Heart right ventricle (tissue), 16 donors: ENCODE results near the gene BAG5. TPM values are rescaled to one million over a fixed set of nuclear protein-coding genes. Genes with fewer than 3 reads are reported as not detected.
A peak's percentile ranks its signal among the peaks of the same experiment; 100 is the strongest.

Experiments used
- ATAC-seq, 8 donors: fragments of 200-7000 bp; cut with Tn5 transposase; one replicate each; pipeline ENCODE4 v1.9.1; 2020; ENCODE audit warnings: mild to moderate bottlenecking in 8 of 8, moderate library complexity in 8 of 8, moderate number of reproducible peaks in 1 of 8
- DNase-seq, 2 donors: peaks; one replicate each; pipeline ENCODE4 v3.0.0-alpha.2; 2020
- H3K27ac ChIP-seq, 10 donors: fragments of 200-600 bp; sonication (generic) in 2 of 10; one replicate each; pipeline versions ENCODE4 v1.5.0 to v1.8.0; 2020 to 2022; ENCODE audit warnings: mild to moderate bottlenecking in 3 of 10
- H3K27me3 ChIP-seq, 7 donors: fragments of 200-600 bp; one replicate each; pipeline ENCODE4 v1.8.0; 2021 to 2022; ENCODE audit warnings: mild to moderate bottlenecking in 2 of 7
- H3K36me3 ChIP-seq, 9 donors: fragments of 200-600 bp; sonication (generic) in 1 of 9; one replicate each; pipeline versions ENCODE4 v1.5.0 to v1.8.0; 2020 to 2022; ENCODE audit warnings: mild to moderate bottlenecking in 2 of 9
- H3K4me1 ChIP-seq, 9 donors: fragments of 200-600 bp; sonication (generic) in 1 of 9; one replicate each; pipeline versions ENCODE4 v1.5.0 to v1.8.0; 2020 to 2022; ENCODE audit warnings: mild to moderate bottlenecking in 4 of 9
- H3K4me3 ChIP-seq, 10 donors: fragments of 200-600 bp; sonication (generic) in 2 of 10; one replicate each; pipeline versions ENCODE4 v1.5.0 to v1.8.0; 2020 to 2022; ENCODE audit warnings: mild to moderate bottlenecking in 7 of 10, moderate library complexity in 2 of 10
- H3K9me3 ChIP-seq, 11 donors: fragments of 200-600 bp in 10 of 11; sonication (generic) in 2 of 11; one replicate each; pipeline versions ENCODE4 v1.5.0 to v1.8.0; 2013 to 2022; ENCODE audit warnings: mild to moderate bottlenecking in 2 of 11, control low read depth in 1 of 11, moderate library complexity in 1 of 11
- WGBS, 2 donors: extraction: QIAGEN DNeasy Blood & Tissue Kit; methylation state at CpG; one replicate each; pipeline ENCODE4 v1.1.7; 2013; ENCODE audit warnings: inconsistent platforms in 1 of 2; 5-methylcytosine and 5-hydroxymethylcytosine counted together
- intact Hi-C, 10 donors: fragments of 100-400 bp; cut with DNase I; formaldehyde crosslinking; loops; one replicate each; pipeline versions ENCODE4 v1.11.1 to v1.14.2; 2022
- polyA plus RNA-seq, 2 donors: library from polyadenylated mRNA; stranded (reverse); fragments of 200-250 nt; gene quantifications; one replicate each; pipeline ENCODE4 v1.2.3, GENCODE V29; 2013
- total RNA-seq, 10 donors: library from RNA; stranded (reverse); fragmentation: NEBNext Ultra II Directional in 3 of 10; extraction: Animal tissue kit (Norgen Biotek cat#: 25700) in 3 of 10; gene quantifications; one replicate each; pipeline versions ENCODE4 v1.2.1 to v1.2.4, GENCODE V29; 2021 to 2023
- TF ChIP-seq, protein P1 (sequence below), 9 donors: fragments of 200-600 bp; sonication (generic) in 2 of 9; IDR thresholded peaks; one replicate each; pipeline versions ENCODE4 v1.5.0 to v1.8.0; 2021 to 2022; ENCODE audit warnings: antibody characterized with exemption in 9 of 9, mild to moderate bottlenecking in 5 of 9, moderate library complexity in 1 of 9
- donor health status: Arrhythmogenic right ventricular cardiomyopathy.
- donor health status: ischemic (EF 13 %, LVEDD 7.1; RV severe dilation, severe dysfunction).
- donor health status: healthy with polysubstance abuse.
- donor health status: DM: no; HTN: yes; CAD: no.
- donor health status: DM: no; HTN: no; CAD: no.
- donor health status: ischemic (EF 25% LVEDD 6.9; RV normal size, moderate dysfunction).
- donor health status: ischemic (EF 25% LVEDD 5.7; RV mildly dilated, moderate dysfunction).
- donor health status: healthy.
- donor health status: DM: yes; HTN: yes; CAD: no.
- donor health status: Ischemic cardiomyopathy.
- donor health status: ischemic (EF 35%, LVEDD 5.7; RV mildly dilated, moderate dysfunction).
- donor health status: nonischemic (EF 11% LVEDD 7.7; RV severe dilation, severe dysfunction).
- donor health status: DM: yes; HTN: yes; CAD: no.
- donor health status: PGD.
- donor health status: ischemic (EF 29% LVEDD 5.4; RV normal size, mild dysfunction).
- donor health status: nonischemic (EF 23%, LVEDD 6.1; RV moderate dilation, normal function).

BAG5 gene
- total and polyA plus RNA-seq, 12 donors, result 5.0 to 19.7 (median 15.7) TPM

DNA sequence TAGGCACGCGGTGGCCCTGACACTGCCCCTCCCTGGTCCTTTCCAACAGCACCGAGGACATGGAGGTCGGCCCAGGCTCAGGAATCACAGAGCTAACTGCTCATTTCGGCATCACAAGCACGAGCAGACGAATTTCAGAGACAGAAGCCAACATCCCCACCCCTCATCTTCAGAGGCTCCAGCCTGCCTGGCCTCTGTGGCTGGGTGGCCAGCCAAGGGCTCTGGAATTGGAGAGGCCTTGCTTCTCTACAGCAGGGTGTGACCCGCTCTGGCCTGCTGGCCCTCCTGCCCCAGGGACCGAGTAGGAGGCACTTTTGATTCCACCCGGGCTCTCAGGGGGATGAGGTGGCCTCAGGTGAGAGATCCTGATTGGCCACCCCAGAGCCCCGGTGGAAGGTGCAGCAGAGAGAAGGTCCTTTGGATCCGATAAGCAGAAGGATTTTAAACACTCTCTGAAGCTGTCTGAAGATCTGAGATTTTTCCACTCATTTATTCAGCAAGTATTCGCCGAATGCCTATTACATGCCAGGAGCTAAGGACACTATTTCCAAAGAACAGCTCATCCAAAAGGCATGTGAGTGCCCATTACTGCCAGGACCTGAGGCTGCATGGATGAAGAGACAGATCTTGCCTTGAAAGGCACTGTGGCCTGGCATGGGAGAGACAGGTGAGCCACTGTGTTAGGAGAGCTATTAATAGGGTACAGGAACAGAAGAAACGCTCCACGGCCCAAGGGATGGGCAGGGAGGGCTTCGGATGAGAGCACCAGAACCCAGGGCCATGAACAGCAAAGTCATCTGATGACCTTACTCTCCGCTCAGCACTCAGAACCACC is 10.2 kb downstream of the BAG5 start:
- H3K4me1 ChIP-seq, result peaks cover 24 to 91% (median 63%) of the 10 kb centered on the region in 9 donors
- 37 to 52% methylated on average over 18 of the region's 18 CpGs for WGBS, 2 donors
- intact Hi-C loops, result loop anchor here in 1 of 10 donors (5.0 kb wide), 1 partner anchor 50 kb away; no protein-coding TSS in a partner anchor

DNA sequence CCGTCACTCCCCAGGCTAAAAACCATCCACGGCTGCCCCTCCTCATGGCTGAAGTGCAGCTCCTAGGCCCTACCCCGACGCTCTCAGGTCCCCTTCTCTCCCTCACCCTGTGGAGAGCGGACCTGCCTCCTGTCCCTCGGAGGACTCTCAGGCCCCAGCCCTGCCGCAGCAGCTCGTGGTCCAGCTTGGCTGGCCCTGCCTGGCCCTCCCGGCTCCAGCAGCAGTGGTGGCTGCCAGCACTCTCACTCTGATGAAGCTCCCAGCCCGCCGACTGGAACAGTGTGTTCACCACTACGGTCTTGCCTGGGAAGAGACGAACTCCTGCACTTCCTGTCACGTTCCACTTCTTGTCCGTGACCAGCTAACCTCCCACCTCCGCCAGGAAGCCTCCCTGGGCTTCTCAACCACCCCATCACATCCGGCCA is 11.1 kb downstream of the BAG5 start:
- WGBS, 2 donors, result 39 to 50% methylated on average over 16 to 17 of the region's 17 CpGs
- intact Hi-C loops, result loop anchor here in 1 of 10 donors (5.0 kb wide), 1 partner anchor 49 kb away; no protein-coding TSS in a partner anchor
- peak in 1 of 2 donors; percentile 65 for DNase-seq
- H3K4me1 ChIP-seq, result peaks cover 23 to 91% (median 62%) of the 10 kb centered on the region in 9 donors
- peaks cover 0 to 5% (median 0%) of the 10 kb centered on the region in 9 donors for H3K36me3 ChIP-seq
- peak overlapping the region in 5 of 10 donors; percentile 2 to 40 (median 30) for H3K4me3 ChIP-seq
- ATAC-seq, result peak; percentile 9 to 72 (median 36)
- TF ChIP-seq, protein P1, sequence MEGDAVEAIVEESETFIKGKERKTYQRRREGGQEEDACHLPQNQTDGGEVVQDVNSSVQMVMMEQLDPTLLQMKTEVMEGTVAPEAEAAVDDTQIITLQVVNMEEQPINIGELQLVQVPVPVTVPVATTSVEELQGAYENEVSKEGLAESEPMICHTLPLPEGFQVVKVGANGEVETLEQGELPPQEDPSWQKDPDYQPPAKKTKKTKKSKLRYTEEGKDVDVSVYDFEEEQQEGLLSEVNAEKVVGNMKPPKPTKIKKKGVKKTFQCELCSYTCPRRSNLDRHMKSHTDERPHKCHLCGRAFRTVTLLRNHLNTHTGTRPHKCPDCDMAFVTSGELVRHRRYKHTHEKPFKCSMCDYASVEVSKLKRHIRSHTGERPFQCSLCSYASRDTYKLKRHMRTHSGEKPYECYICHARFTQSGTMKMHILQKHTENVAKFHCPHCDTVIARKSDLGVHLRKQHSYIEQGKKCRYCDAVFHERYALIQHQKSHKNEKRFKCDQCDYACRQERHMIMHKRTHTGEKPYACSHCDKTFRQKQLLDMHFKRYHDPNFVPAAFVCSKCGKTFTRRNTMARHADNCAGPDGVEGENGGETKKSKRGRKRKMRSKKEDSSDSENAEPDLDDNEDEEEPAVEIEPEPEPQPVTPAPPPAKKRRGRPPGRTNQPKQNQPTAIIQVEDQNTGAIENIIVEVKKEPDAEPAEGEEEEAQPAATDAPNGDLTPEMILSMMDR (IDR thresholded peaks at IDR 0.05), result no peak
- H3K9me3 ChIP-seq, result no peaks in the 10 kb centered on the region
- H3K27ac ChIP-seq, result peak overlapping the region; percentile 63 to 95 (median 88)
- H3K27me3 ChIP-seq, result no peaks in the 10 kb centered on the region

More for the DNA sequence above, 10.2 kb downstream of the BAG5 start:
- no peaks in the 10 kb centered on the region for H3K9me3 ChIP-seq
- H3K36me3 ChIP-seq, result peaks cover 0 to 14% (median 0%) of the 10 kb centered on the region in 9 donors
- no peaks in the 10 kb centered on the region for H3K27me3 ChIP-seq
- peak; percentile 12 to 63 (median 50) for ATAC-seq
- H3K27ac ChIP-seq, result peak overlapping the region; percentile 63 to 95 (median 88)
- TF ChIP-seq, protein P1 (IDR thresholded peaks at IDR 0.05), result no peak
- peak in 1 of 2 donors; percentile 49 for DNase-seq
- H3K4me3 ChIP-seq, result peak overlapping the region in 5 of 10 donors; percentile 2 to 40 (median 30)

DNA sequence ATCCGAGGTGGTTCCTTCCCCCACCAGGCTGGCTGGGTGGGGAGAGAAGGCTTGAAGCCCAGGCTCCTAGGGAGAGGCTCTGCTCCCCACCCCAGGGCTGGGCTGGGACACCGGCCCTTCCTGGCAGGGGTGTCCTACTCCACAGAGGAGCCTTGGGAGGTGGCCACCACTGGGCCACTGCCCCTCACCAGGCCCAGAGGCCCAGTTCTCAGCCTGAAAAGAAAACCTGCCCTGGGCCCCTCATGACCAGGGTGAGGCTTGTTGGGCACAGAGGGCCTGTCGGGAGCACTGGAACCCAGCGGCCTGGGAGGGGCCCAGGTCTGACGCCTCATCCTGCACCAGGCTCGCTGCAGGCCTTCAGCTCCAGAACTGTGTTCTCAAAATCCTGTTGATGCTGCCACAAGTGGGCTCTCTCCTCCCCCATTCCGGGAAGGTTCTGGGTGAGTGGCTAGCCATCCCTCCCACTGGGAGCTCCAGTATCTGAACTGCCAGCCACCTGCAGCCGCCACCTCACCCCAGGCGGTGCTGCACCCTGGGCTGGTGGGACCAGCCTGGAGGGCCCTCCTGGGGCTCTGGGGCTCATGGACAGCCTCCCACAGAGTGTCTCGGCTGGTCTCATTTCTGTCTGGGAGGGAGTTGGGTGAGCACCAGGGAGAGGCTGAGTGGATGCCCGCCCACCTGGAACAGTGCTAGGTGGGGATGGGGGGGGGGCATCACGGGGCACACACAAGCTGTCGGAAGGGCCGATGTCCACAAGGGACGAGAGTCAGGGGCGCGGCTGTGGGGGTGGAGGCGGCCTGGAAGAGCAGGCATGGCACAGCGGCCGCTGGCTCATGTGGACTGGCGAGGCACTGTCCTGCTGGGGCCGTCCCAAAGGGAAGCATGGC is 11.8 kb downstream of the BAG5 start:
- ATAC-seq, result peak; percentile 4 to 25 (median 12)
- WGBS, 2 donors, result 69 to 71% methylated on average over 18 to 22 of the region's 22 CpGs
- Histone ChIP-seq H3K36me3 (peaks cover 0 to 5% (median 0%) of the 10 kb centered on the region in 9 donors), H3K27ac (peak overlapping the region; percentile 63 to 95 (median 88)), H3K27me3 (no peaks in the 10 kb centered on the region), H3K4me3 (peak overlapping the region in 5 of 10 donors; percentile 2 to 40 (median 30)), H3K4me1 (peaks cover 22 to 87% (median 56%) of the 10 kb centered on the region in 9 donors), H3K9me3 (no peaks in the 10 kb centered on the region)
- DNase-seq, result peak in 1 of 2 donors; percentile 24
- intact Hi-C loops, result loop anchor here in 1 of 10 donors (5.0 kb wide), 1 partner anchor 48 kb away; no protein-coding TSS in a partner anchor
- TF ChIP-seq, protein P1 (IDR thresholded peaks at IDR 0.05), result no peak
